BJ (cell line): ENCODE measurements around the gene TMEM18. TPM values are rescaled to one million over a fixed set of nuclear protein-coding genes. Genes with fewer than 3 reads are reported as not detected.

Experiments
- CTCF ChIA-PET: fragments of 350-600 bp; formaldehyde crosslinking; extraction: SDS; loops from one replicate; lab custom pipeline; 2021; ENCODE audit warnings: antibody characterized with exemption, inconsistent platforms; lab: Yijun Ruan, JAX
- POLR2A ChIA-PET: fragments of 300-600 bp; sonication (Branson Sonifier 250); formaldehyde crosslinking; extraction: SDS; loops from one replicate; lab custom pipeline; 2021; ENCODE audit warnings: antibody characterized with exemption; lab: Charles Lee
- DNase-seq: peaks from one replicate; pipeline ENCODE4 v3.0.0-alpha.2; 2011; ENCODE audit warnings: low read depth
- H3K27me3 ChIP-seq: 2 replicates; pipeline ENCODE4 v1.6.0; 2011; ENCODE audit warnings: low read length; ENCODE audit not compliant: control insufficient read depth, insufficient read depth
- H3K36me3 ChIP-seq: 2 replicates; pipeline ENCODE4 v1.5.1; 2011; ENCODE audit warnings: low read length; ENCODE audit not compliant: control insufficient read depth, insufficient read depth
- H3K4me3 ChIP-seq: 2 replicates; pipeline ENCODE4 v1.5.1; 2011; ENCODE audit warnings: low read depth, mild to moderate bottlenecking, control low read depth, low read length
- CTCF ChIP-seq: IDR thresholded peaks from 2 replicates; pipeline ENCODE4 v1.5.1; 2011; ENCODE audit warnings: low read depth, mild to moderate bottlenecking, control low read depth, inconsistent platforms, low read length, moderate library complexity; ENCODE audit not compliant: insufficient read depth
- polyA plus RNA-seq: library from polyadenylated mRNA; depleted of rRNA; stranded (reverse); fragments of >200 nt; gene quantifications from 2 replicates; pipeline ENCODE4 v1.2.3, GENCODE V29; 2011

Gene TMEM18
- polyA plus RNA-seq, 1 experiment = 17.9 TPM

GRCh38 chr2:676647-677055 is 555 bp downstream of the TMEM18 start:
- no peaks in the 10 kb centered on the region for H3K27me3 ChIP-seq
- CTCF ChIA-PET = no interaction called here
- H3K4me3 ChIP-seq = peak overlapping the region; percentile 77
- TF ChIP-seq CTCF = no peak
- peaks cover 4% of the 10 kb centered on the region for H3K36me3 ChIP-seq
- POLR2A ChIA-PET = no interaction called here
- DNase-seq = peak; percentile 85

- H3K27me3 ChIP-seq = no peaks in the 10 kb centered on the region
- peak; percentile 51; the same call in 1 of the 2 replicates for TF ChIP-seq CTCF
- ChIA-PET POLR2A (no interaction called here), CTCF (no interaction called here)
- peak; percentile 56 for DNase-seq
- peaks cover 4% of the 10 kb centered on the region for H3K36me3 ChIP-seq
- H3K4me3 ChIP-seq = peak overlapping the region; percentile 77
Measured at GRCh38 chr2:675982-676646, 1.1 kb downstream of the TMEM18 start.

GRCh38 chr2:675460-675859 is 1.7 kb downstream of the TMEM18 start:
- Histone ChIP-seq H3K4me3 (no peak overlapping the region), H3K27me3 (no peaks in the 10 kb centered on the region), H3K36me3 (peaks cover 5% of the 10 kb centered on the region)
- no peak for DNase-seq
- no peak for TF ChIP-seq CTCF
- CTCF ChIA-PET = interaction anchor here (1.4 kb wide), 1 partner anchor 146 kb away, joined by 3 read pairs; no protein-coding TSS in a partner anchor
- POLR2A ChIA-PET = no interaction called here

- Histone ChIP-seq H3K36me3 (peaks cover 5% of the 10 kb centered on the region), H3K4me3 (no peak overlapping the region), H3K27me3 (no peaks in the 10 kb centered on the region)
- ChIA-PET CTCF (interaction anchor here (1.4 kb wide), 1 partner anchor 146 kb away, joined by 3 read pairs; no protein-coding TSS in a partner anchor), POLR2A (no interaction called here)
- no peak for TF ChIP-seq CTCF
- no peak for DNase-seq
Measured at GRCh38 chr2:675051-675450, 2.2 kb downstream of the TMEM18 start.

GRCh38 chr2:674321-674985 is 2.8 kb downstream of the TMEM18 start:
- Histone ChIP-seq H3K36me3 (peaks cover 5% of the 10 kb centered on the region), H3K27me3 (no peaks in the 10 kb centered on the region), H3K4me3 (no peak overlapping the region)
- ChIA-PET POLR2A (no interaction called here), CTCF (interaction anchor here (1.4 to 1.5 kb wide), 2 partner anchors 145 to 872 kb away, joined by 3 to 4 read pairs; no protein-coding TSS in a partner anchor)
- no peak for TF ChIP-seq CTCF
- DNase-seq = no peak
